PFSK-1 (cell line): ENCODE results near the gene FAM181A.

Experiments
- FOXP2 ChIP-seq: optimal IDR thresholded peaks from 2 replicates; pipeline ENCODE3; 2011; ENCODE audit warnings: borderline replicate concordance, control low read depth, inconsistent platforms; ENCODE audit not compliant: insufficient read depth; ENCODE audit errors: extremely low read length, extremely low read depth
- POLR2AphosphoS5 ChIP-seq: IDR thresholded peaks from 2 replicates; pipeline ENCODE4 v1.6.1; 2012; ENCODE audit warnings: low read depth, mild to moderate bottlenecking, control low read depth, low read length, moderate library complexity
- REST ChIP-seq, 2 experiments: IDR thresholded peaks; 2 replicates each; pipeline versions ENCODE4 v1.6.1 to v1.8.0; 2011 to 2012; ENCODE audit warnings: low read depth in 2 of 2, low read length in 2 of 2, control low read depth in 1 of 2, inconsistent platforms in 1 of 2, mild to moderate bottlenecking in 1 of 2, moderate library complexity in 1 of 2; ENCODE audit not compliant: insufficient read depth in 1 of 2
- SIN3A ChIP-seq: IDR thresholded peaks from 2 replicates; pipeline ENCODE4 v1.6.1; 2012; ENCODE audit warnings: mild to moderate bottlenecking, low read length, moderate library complexity, borderline replicate concordance; ENCODE audit not compliant: insufficient read depth
- TAF1 ChIP-seq: IDR thresholded peaks from 2 replicates; pipeline ENCODE4 v1.6.1; 2012; ENCODE audit warnings: low read length, control low read depth, borderline replicate concordance; ENCODE audit not compliant: insufficient read depth

Gene FAM181A

GRCh38 chr14:93951635-93952540, 24.7 kb downstream of the FAM181A start:
- TF ChIP-seq TAF1 = no peak
- no peak for TF ChIP-seq FOXP2
- no peak for TF ChIP-seq SIN3A
- no peak for TF ChIP-seq POLR2AphosphoS5
- TF ChIP-seq REST (IDR thresholded peaks at IDR 0.05; ENCODE audit: insufficient read depth in 1 of 2, low read depth in 2 of 2, low read length in 2 of 2) = no peak

GRCh38 chr14:93952829-93953228, 25.7 kb downstream of the FAM181A start:
- TF ChIP-seq FOXP2 (no peak), SIN3A (no peak), TAF1 (no peak), POLR2AphosphoS5 (no peak), REST (IDR thresholded peaks at IDR 0.05; ENCODE audit: insufficient read depth in 1 of 2, low read depth in 2 of 2, low read length in 2 of 2) (no peak)

GRCh38 chr14:93953263-93953662, 26.1 kb downstream of the FAM181A start:
- TF ChIP-seq REST (IDR thresholded peaks at IDR 0.05; ENCODE audit: insufficient read depth in 1 of 2, low read depth in 2 of 2, low read length in 2 of 2) (no peak), SIN3A (no peak), TAF1 (no peak), POLR2AphosphoS5 (no peak), FOXP2 (no peak)

- TF ChIP-seq SIN3A (no peak), POLR2AphosphoS5 (no peak), REST (IDR thresholded peaks at IDR 0.05; ENCODE audit: insufficient read depth in 1 of 2, low read depth in 2 of 2, low read length in 2 of 2) (no peak)
Measured at GRCh38 chr14:93953739-93954515, 26.8 kb downstream of the FAM181A start.
